ENCODE results near the gene MLIP. TPM values are rescaled to one million over a fixed set of nuclear protein-coding genes. Genes with fewer than 3 reads are reported as not detected.

MLIP gene
- polyA plus RNA-seq, 1 experiment, result not detected

- Histone ChIP-seq H3K27me3 (ENCODE audit: control insufficient read depth, insufficient read depth, low read length) (no peaks in the 10 kb centered on the region), H3K36me3 (ENCODE audit: control insufficient read depth, insufficient read depth, low read length) (no peaks in the 10 kb centered on the region), H3K4me3 (ENCODE audit: low read depth, low read length) (no peak overlapping the region)
- no peak for DNase-seq (ENCODE audit: low read depth)
- TF ChIP-seq CTCF (IDR thresholded peaks at IDR 0.05; ENCODE audit: insufficient read depth, low read depth, low read length), result no peak
- POLR2A ChIA-PET, result no interaction called here
- CTCF ChIA-PET, result no interaction called here
These were observed 45.5 kb downstream of the MLIP start for GRCh38 chr6:54156650-54157250.

GRCh38 chr6:54157405-54157804 is 46.2 kb downstream of the MLIP start:
- POLR2A ChIA-PET, result no interaction called here
- Histone ChIP-seq H3K4me3 (ENCODE audit: low read depth, low read length) (no peak overlapping the region), H3K36me3 (ENCODE audit: control insufficient read depth, insufficient read depth, low read length) (no peaks in the 10 kb centered on the region), H3K27me3 (ENCODE audit: control insufficient read depth, insufficient read depth, low read length) (no peaks in the 10 kb centered on the region)
- no peak for TF ChIP-seq CTCF (IDR thresholded peaks at IDR 0.05; ENCODE audit: insufficient read depth, low read depth, low read length)
- DNase-seq (ENCODE audit: low read depth), result no peak
- CTCF ChIA-PET, result no interaction called here

- Histone ChIP-seq H3K27me3 (ENCODE audit: control insufficient read depth, insufficient read depth, low read length) (no peaks in the 10 kb centered on the region), H3K36me3 (ENCODE audit: control insufficient read depth, insufficient read depth, low read length) (no peaks in the 10 kb centered on the region), H3K4me3 (ENCODE audit: low read depth, low read length) (no peak overlapping the region)
- CTCF ChIA-PET, result no interaction called here
- peak; percentile 3 for DNase-seq (ENCODE audit: low read depth)
- POLR2A ChIA-PET, result no interaction called here
- TF ChIP-seq CTCF (IDR thresholded peaks at IDR 0.05; ENCODE audit: insufficient read depth, low read depth, low read length), result no peak
These were observed 61.8 kb downstream of the MLIP start for GRCh38 chr6:54173089-54173488.

- Histone ChIP-seq H3K4me3 (ENCODE audit: low read depth, low read length) (no peak overlapping the region), H3K36me3 (ENCODE audit: control insufficient read depth, insufficient read depth, low read length) (no peaks in the 10 kb centered on the region), H3K27me3 (ENCODE audit: control insufficient read depth, insufficient read depth, low read length) (no peaks in the 10 kb centered on the region)
- no peak for DNase-seq (ENCODE audit: low read depth)
- CTCF ChIA-PET, result no interaction called here
- TF ChIP-seq CTCF (IDR thresholded peaks at IDR 0.05; ENCODE audit: insufficient read depth, low read depth, low read length), result no peak
- POLR2A ChIA-PET, result no interaction called here
These were observed 67.9 kb downstream of the MLIP start for GRCh38 chr6:54179152-54179551.

GRCh38 chr6:54183616-54184015 is 72.4 kb downstream of the MLIP start:
- CTCF ChIA-PET, result no interaction called here
- POLR2A ChIA-PET, result no interaction called here
- Histone ChIP-seq H3K27me3 (ENCODE audit: control insufficient read depth, insufficient read depth, low read length) (no peaks in the 10 kb centered on the region), H3K4me3 (ENCODE audit: low read depth, low read length) (no peak overlapping the region), H3K36me3 (ENCODE audit: control insufficient read depth, insufficient read depth, low read length) (no peaks in the 10 kb centered on the region)
- TF ChIP-seq CTCF (IDR thresholded peaks at IDR 0.05; ENCODE audit: insufficient read depth, low read depth, low read length), result no peak
- DNase-seq (ENCODE audit: low read depth), result no peak

All from BJ (cell line).